Esophagus squamous epithelium (tissue), 5 donors: ENCODE data around the gene DCST2. TPM values are rescaled to one million over a fixed set of nuclear protein-coding genes. Genes with fewer than 3 reads are reported as not detected.

Source experiments
- DNase-seq: peaks from one replicate; lab custom pipeline; 2025; lab: John Stamatoyannopoulos, UW
- H3K27ac ChIP-seq, 4 donors: fragments of 200-600 bp; sonication (generic); one replicate each; pipeline ENCODE4 v1.5.1; 2016 to 2019; ENCODE audit warnings: mild to moderate bottlenecking in 1 of 4
- H3K27me3 ChIP-seq, 4 donors: fragments of 200-600 bp; sonication (generic); 1 replicate in 3 of 4; 2 replicates in 1 of 4; pipeline versions ENCODE4 v1.5.1 to v1.6.0; 2017 to 2021; ENCODE audit warnings: antibody characterized with exemption in 1 of 4
- H3K36me3 ChIP-seq, 3 donors: fragments of 200-600 bp; sonication (generic); one replicate each; pipeline ENCODE4 v1.5.1; 2016 to 2019
- H3K4me1 ChIP-seq, 3 donors: fragments of 200-600 bp; sonication (generic); one replicate each; pipeline ENCODE4 v1.5.1; 2017 to 2019
- H3K4me3 ChIP-seq, 4 donors: fragments of 200-600 bp; sonication (generic); 1 replicate in 3 of 4; 2 replicates in 1 of 4; pipeline ENCODE4 v1.5.1; 2016 to 2019; ENCODE audit warnings: mild to moderate bottlenecking in 2 of 4, moderate library complexity in 1 of 4
- H3K9me3 ChIP-seq, 3 donors: fragments of 200-600 bp; sonication (generic); one replicate each; pipeline ENCODE4 v1.5.1; 2016 to 2019
- CTCF ChIP-seq, 6 experiments: fragments of 450-650 bp in 4 of 6; fragments of 200-600 bp in 2 of 6; sonication (generic) in 2 of 6; IDR thresholded peaks; one replicate each; pipeline ENCODE4 v1.5.1; 2016 to 2019; ENCODE audit warnings: antibody characterized with exemption in 6 of 6, mild to moderate bottlenecking in 4 of 6, moderate library complexity in 4 of 6
- POLR2A ChIP-seq, 4 donors: fragments of 450-650 bp; IDR thresholded peaks; one replicate each; pipeline ENCODE4 v1.6.1; 2017; ENCODE audit warnings: antibody characterized with exemption in 4 of 4, mild to moderate bottlenecking in 4 of 4, moderate library complexity in 3 of 4
- WGBS, 2 donors: methylation state at CpG; one replicate each; pipeline ENCODE4 v1.1.5; 2018; 5-methylcytosine and 5-hydroxymethylcytosine counted together
- intact Hi-C: fragments of 100-400 bp; cut with DNase I; formaldehyde crosslinking; loops from one replicate; pipeline ENCODE4 v1.15.0; 2022
- total RNA-seq, 4 donors: library from RNA; depleted of rRNA; stranded (reverse); fragments of >200 nt; gene quantifications; one replicate each; pipeline ENCODE4 v1.1.0, GENCODE V29; 2016
- donor health status: DM: yes; HTN: yes; CAD: no.

DCST2 gene
- total RNA-seq, 4 donors from 2014 or later = 0.11 to 8.2 (median 0.18) TPM

GRCh38 chr1:155077758-155078445 is 44.3 kb upstream of the DCST2 start:
- WGBS, 2 donors = 29% methylated on average over 1 of the region's 4 CpGs; no CpG with 5 or more reads in 1 of the 2 donors
- no peak for DNase-seq
- Histone ChIP-seq H3K27me3 (peaks cover 0 to 44% (median 19%) of the 10 kb centered on the region in 4 donors), H3K36me3 (no peaks in the 10 kb centered on the region), H3K9me3 (no peaks in the 10 kb centered on the region), H3K4me3 (peak overlapping the region in 2 of 4 donors; percentile 61 to 65), H3K27ac (peak overlapping the region; percentile 14 to 90 (median 73)), H3K4me1 (peaks cover 47 to 70% (median 53%) of the 10 kb centered on the region in 3 donors)
- TF ChIP-seq CTCF (IDR thresholded peaks at IDR 0.05) (no peak), POLR2A (IDR thresholded peaks at IDR 0.05) (no peak)
- intact Hi-C loops = no loop called here

GRCh38 chr1:155077346-155077745 is 43.8 kb upstream of the DCST2 start:
- WGBS, 2 donors = 89% methylated on average over 3 of the region's 3 CpGs; no CpG with 5 or more reads in 1 of the 2 donors
- intact Hi-C loops = no loop called here

GRCh38 chr1:155076371-155076770 is 42.8 kb upstream of the DCST2 start:
- Histone ChIP-seq H3K4me3 (no peak overlapping the region), H3K27ac (no peak overlapping the region), H3K36me3 (no peaks in the 10 kb centered on the region), H3K27me3 (peaks cover 0 to 28% (median 12%) of the 10 kb centered on the region in 4 donors), H3K9me3 (no peaks in the 10 kb centered on the region), H3K4me1 (peaks cover 37 to 70% (median 39%) of the 10 kb centered on the region in 3 donors)
- DNase-seq = no peak
- WGBS, 2 donors = 67 to 86% methylated on average over 1 of the region's 1 CpG
- intact Hi-C loops = no loop called here
- TF ChIP-seq CTCF (IDR thresholded peaks at IDR 0.05) = no peak
- TF ChIP-seq POLR2A (IDR thresholded peaks at IDR 0.05) = no peak

More at GRCh38 chr1:155077346-155077745, 43.8 kb upstream of the DCST2 start:
- no peak overlapping the region for H3K4me3 ChIP-seq
- peaks cover 42 to 70% (median 48%) of the 10 kb centered on the region in 3 donors for H3K4me1 ChIP-seq
- TF ChIP-seq POLR2A (IDR thresholded peaks at IDR 0.05) (no peak), CTCF (IDR thresholded peaks at IDR 0.05) (no peak)
- H3K27me3 ChIP-seq = peaks cover 0 to 38% (median 15%) of the 10 kb centered on the region in 4 donors
- H3K36me3 ChIP-seq = no peaks in the 10 kb centered on the region
- no peaks in the 10 kb centered on the region for H3K9me3 ChIP-seq
- DNase-seq = no peak
- peak overlapping the region; percentile 14 to 82 (median 52) for H3K27ac ChIP-seq

- TF ChIP-seq CTCF (IDR thresholded peaks at IDR 0.05) (no peak), POLR2A (IDR thresholded peaks at IDR 0.05) (no peak)
Observed at GRCh38 chr1:155075535-155075934, 42.0 kb upstream of the DCST2 start.

More at GRCh38 chr1:155075535-155075934, 42.0 kb upstream of the DCST2 start:
- Histone ChIP-seq H3K27ac (no peak overlapping the region), H3K27me3 (peaks cover 0 to 20% (median 10%) of the 10 kb centered on the region in 4 donors), H3K36me3 (no peaks in the 10 kb centered on the region), H3K4me1 (peaks cover 35 to 70% (median 36%) of the 10 kb centered on the region in 3 donors), H3K9me3 (no peaks in the 10 kb centered on the region), H3K4me3 (no peak overlapping the region)
- intact Hi-C loops = no loop called here
- no peak for DNase-seq
- 68 to 72% methylated on average over 3 to 4 of the region's 5 CpGs for WGBS, 2 donors
